SK-N-SH treated with all-trans-retinoic acid at 6 μM for 48 hours (cell line): ENCODE measurements around the gene MOXD1.

Experiments used
- ARNTL ChIP-seq: fragments of 450-650 bp; formaldehyde crosslinking; IDR thresholded peaks from 2 replicates; pipeline ENCODE4 v1.5.0; 2020; ENCODE audit warnings: low read depth, mild to moderate bottlenecking, moderate library complexity, borderline replicate concordance
- CSDC2 ChIP-seq: fragments of 250-450 bp; sonication (Bioruptor Pico); IDR thresholded peaks from 2 replicates; pipeline ENCODE4 v1.5.0; 2020; ENCODE audit warnings: mild to moderate bottlenecking, moderate library complexity
- PATZ1 ChIP-seq: fragments of 250-450 bp; sonication (Bioruptor Pico); IDR thresholded peaks from 2 replicates; pipeline ENCODE4 v1.8.0; 2020; ENCODE audit warnings: mild to moderate bottlenecking, moderate library complexity, borderline replicate concordance
- TSHZ2 ChIP-seq: fragments of 250-450 bp; sonication (Bioruptor Pico); IDR thresholded peaks from 2 replicates; pipeline ENCODE4 v1.5.0; 2020; ENCODE audit warnings: mild to moderate bottlenecking, moderate library complexity
- ZNF565 ChIP-seq: fragments of 450-650 bp; formaldehyde crosslinking; conservative IDR thresholded peaks from 2 replicates; pipeline ENCODE4 v1.5.0; 2020; ENCODE audit warnings: low read depth, mild to moderate bottlenecking, moderate library complexity

GRCh38 chr6:132369526-132369925 is 31.7 kb downstream of the MOXD1 start:
- no peak for TF ChIP-seq ZNF565
- TF ChIP-seq TSHZ2 (CRISPR knock-in tag): no peak
- TF ChIP-seq PATZ1 (CRISPR knock-in tag): no peak
- TF ChIP-seq CSDC2 (CRISPR knock-in tag): no peak
- TF ChIP-seq ARNTL (CRISPR knock-in tag): no peak
